ENCODE results near the gene RAPGEF5.

RAPGEF5 gene

DNA sequence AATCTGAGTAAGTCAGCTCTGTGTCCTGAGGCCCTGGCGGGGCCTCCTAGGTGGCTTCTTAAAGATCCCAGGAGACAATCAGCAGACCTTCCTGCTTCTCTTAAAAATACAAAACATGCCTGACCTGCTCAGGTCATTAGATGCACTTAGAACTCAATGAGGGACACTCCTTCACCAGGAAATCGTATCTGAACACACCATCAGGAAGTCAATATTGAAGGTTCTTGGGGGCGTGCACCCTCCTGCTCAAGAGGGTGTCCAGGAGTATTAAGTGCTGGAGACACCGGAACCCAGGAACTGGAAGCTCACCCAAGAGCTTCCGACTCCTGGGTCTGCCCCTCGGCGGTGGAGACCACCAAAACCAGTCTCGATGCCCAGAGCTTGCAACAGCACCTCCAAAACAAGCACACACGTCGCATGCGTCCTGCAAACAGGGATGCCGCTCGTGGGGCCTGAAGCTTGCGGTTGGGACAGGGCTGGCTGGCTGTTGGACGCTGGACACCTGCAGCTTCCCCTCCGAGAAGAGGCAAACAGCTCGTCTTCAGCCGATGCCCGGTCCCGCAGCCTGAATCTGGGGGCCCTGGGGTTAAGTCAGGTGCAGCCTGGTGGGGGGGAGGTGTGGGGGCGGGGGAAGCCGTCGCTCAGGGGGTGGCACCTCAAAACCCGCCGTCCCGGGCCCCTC is 803 bp downstream of the RAPGEF5 start:
- H3K36me3 ChIP-seq (ENCODE audit: low read depth), result no peaks in the 10 kb centered on the region
- peak overlapping the region; percentile 91 for H3K4me3 ChIP-seq (ENCODE audit: severe bottlenecking)
- H3K9me3 ChIP-seq (ENCODE audit: severe bottlenecking), result peaks cover 2% of the 10 kb centered on the region
- TF ChIP-seq, protein P1, sequence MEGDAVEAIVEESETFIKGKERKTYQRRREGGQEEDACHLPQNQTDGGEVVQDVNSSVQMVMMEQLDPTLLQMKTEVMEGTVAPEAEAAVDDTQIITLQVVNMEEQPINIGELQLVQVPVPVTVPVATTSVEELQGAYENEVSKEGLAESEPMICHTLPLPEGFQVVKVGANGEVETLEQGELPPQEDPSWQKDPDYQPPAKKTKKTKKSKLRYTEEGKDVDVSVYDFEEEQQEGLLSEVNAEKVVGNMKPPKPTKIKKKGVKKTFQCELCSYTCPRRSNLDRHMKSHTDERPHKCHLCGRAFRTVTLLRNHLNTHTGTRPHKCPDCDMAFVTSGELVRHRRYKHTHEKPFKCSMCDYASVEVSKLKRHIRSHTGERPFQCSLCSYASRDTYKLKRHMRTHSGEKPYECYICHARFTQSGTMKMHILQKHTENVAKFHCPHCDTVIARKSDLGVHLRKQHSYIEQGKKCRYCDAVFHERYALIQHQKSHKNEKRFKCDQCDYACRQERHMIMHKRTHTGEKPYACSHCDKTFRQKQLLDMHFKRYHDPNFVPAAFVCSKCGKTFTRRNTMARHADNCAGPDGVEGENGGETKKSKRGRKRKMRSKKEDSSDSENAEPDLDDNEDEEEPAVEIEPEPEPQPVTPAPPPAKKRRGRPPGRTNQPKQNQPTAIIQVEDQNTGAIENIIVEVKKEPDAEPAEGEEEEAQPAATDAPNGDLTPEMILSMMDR (IDR thresholded peaks at IDR 0.05; ENCODE audit: poor library complexity, severe bottlenecking), result no peak
- ATAC-seq (ENCODE audit: low read depth) (no peak; the same call in 2 of the 3 replicates), DNase-seq (ENCODE audit: low spot score) (no peak)
- peak overlapping the region; percentile 80 for H3K27ac ChIP-seq (ENCODE audit: poor library complexity, severe bottlenecking)
- H3K27me3 ChIP-seq (ENCODE audit: insufficient read depth, poor library complexity, severe bottlenecking), result no peaks in the 10 kb centered on the region
- H3K4me1 ChIP-seq (ENCODE audit: insufficient read depth, poor library complexity, severe bottlenecking), result peaks cover 11% of the 10 kb centered on the region

DNA sequence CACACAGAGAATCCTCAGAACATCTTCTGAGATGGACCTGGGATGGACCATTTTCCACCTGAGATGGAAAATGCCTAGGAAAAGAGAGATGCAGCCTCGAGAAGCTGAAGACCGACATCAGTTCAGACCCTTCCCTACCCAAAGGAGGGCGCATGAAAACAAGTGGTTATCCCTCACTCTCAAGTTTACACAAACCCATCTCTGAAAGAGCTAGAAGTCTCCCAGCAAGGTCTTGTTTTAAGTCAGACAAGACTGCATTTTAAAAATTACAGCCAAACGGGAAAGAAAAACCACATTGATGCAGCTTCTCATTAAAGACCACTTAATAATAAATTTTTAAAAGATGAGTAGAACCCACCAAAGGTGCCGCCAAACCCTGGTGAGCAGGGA is 1.3 kb downstream of the RAPGEF5 start:
- no peak for ATAC-seq (ENCODE audit: low read depth)
- Histone ChIP-seq H3K27ac (ENCODE audit: poor library complexity, severe bottlenecking) (no peak overlapping the region), H3K4me3 (ENCODE audit: severe bottlenecking) (peak overlapping the region; percentile 91)

DNA sequence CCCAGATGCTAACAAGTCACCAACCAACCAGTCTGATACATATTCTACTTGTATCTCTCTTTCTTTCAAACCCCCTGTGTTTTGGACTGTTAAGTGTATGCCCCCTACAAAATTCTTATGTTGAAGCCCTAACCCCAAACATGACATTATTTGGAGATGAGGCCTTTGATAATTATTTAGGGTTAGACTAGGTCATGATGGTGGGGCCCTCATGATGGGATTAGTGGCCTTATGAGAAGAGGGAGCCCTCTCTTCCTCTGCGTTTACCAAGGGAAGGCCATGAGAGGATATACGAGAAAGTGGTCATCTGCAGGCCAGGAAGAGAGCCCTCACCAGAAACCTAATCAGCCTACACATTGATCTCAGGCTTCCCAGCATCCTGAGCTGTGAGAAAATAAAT is 2.5 kb downstream of the RAPGEF5 start:
- Histone ChIP-seq H3K9me3 (ENCODE audit: severe bottlenecking) (peaks cover 2% of the 10 kb centered on the region), H3K4me1 (ENCODE audit: insufficient read depth, poor library complexity, severe bottlenecking) (peaks cover 22% of the 10 kb centered on the region), H3K36me3 (ENCODE audit: low read depth) (no peaks in the 10 kb centered on the region), H3K27me3 (ENCODE audit: insufficient read depth, poor library complexity, severe bottlenecking) (no peaks in the 10 kb centered on the region), H3K27ac (ENCODE audit: poor library complexity, severe bottlenecking) (no peak overlapping the region), H3K4me3 (ENCODE audit: severe bottlenecking) (no peak overlapping the region)
- no peak for ATAC-seq (ENCODE audit: low read depth)
- no peak for DNase-seq (ENCODE audit: low spot score)
- TF ChIP-seq, protein P1 (IDR thresholded peaks at IDR 0.05; ENCODE audit: poor library complexity, severe bottlenecking), result no peak

More for the DNA sequence above, 1.3 kb downstream of the RAPGEF5 start:
- Histone ChIP-seq H3K4me1 (ENCODE audit: insufficient read depth, poor library complexity, severe bottlenecking) (peaks cover 16% of the 10 kb centered on the region), H3K27me3 (ENCODE audit: insufficient read depth, poor library complexity, severe bottlenecking) (no peaks in the 10 kb centered on the region), H3K9me3 (ENCODE audit: severe bottlenecking) (peaks cover 2% of the 10 kb centered on the region), H3K36me3 (ENCODE audit: low read depth) (no peaks in the 10 kb centered on the region)
- TF ChIP-seq, protein P1 (IDR thresholded peaks at IDR 0.05; ENCODE audit: poor library complexity, severe bottlenecking), result no peak
- no peak for DNase-seq (ENCODE audit: low spot score)

DNA sequence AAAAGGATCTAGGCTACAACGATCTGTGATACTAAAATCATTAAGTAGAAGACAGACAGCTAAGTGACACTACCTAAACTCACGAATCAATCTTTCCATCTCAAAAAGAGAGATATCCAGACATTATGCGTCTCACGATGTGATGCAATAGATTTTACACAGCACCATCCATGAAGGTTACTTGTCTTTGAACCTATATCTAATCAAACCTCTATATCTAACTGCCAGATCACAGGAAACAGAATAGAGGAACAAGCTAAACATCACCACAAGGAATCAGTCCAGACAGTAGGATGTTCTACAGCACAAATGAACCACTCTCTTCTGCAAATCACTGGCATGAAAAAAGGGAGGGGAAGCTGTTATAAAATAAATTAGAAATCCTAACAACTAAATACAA is 4.1 kb downstream of the RAPGEF5 start:
- Histone ChIP-seq H3K4me1 (ENCODE audit: insufficient read depth, poor library complexity, severe bottlenecking) (peaks cover 21% of the 10 kb centered on the region), H3K27ac (ENCODE audit: poor library complexity, severe bottlenecking) (no peak overlapping the region), H3K4me3 (ENCODE audit: severe bottlenecking) (no peak overlapping the region), H3K36me3 (ENCODE audit: low read depth) (no peaks in the 10 kb centered on the region), H3K27me3 (ENCODE audit: insufficient read depth, poor library complexity, severe bottlenecking) (no peaks in the 10 kb centered on the region), H3K9me3 (ENCODE audit: severe bottlenecking) (peaks cover 2% of the 10 kb centered on the region)
- TF ChIP-seq, protein P1 (IDR thresholded peaks at IDR 0.05; ENCODE audit: poor library complexity, severe bottlenecking), result no peak
- ATAC-seq (ENCODE audit: low read depth), result no peak
- no peak for DNase-seq (ENCODE audit: low spot score)

DNA sequence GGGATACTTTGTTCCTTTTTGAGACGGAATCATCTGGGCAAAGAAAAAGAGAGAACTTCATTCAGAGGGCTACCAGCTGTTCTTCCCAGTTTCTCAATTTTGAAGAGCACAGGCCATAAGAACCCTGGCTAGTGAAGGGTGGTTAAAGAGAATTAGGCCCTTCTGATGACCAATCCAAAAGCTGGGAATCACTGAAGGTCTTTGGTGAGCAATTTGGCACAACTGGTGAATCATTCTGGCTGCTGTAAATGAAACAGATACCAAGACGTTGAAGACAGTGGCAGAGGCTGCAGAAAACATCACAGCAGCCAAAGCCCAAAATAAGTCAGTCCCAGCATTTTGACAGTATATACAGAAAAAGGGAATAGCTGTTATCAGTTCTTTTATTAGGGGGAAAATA is 5.1 kb downstream of the RAPGEF5 start:
- Histone ChIP-seq H3K4me1 (ENCODE audit: insufficient read depth, poor library complexity, severe bottlenecking) (peaks cover 25% of the 10 kb centered on the region), H3K27me3 (ENCODE audit: insufficient read depth, poor library complexity, severe bottlenecking) (no peaks in the 10 kb centered on the region), H3K27ac (ENCODE audit: poor library complexity, severe bottlenecking) (no peak overlapping the region), H3K4me3 (ENCODE audit: severe bottlenecking) (no peak overlapping the region), H3K9me3 (ENCODE audit: severe bottlenecking) (peaks cover 2% of the 10 kb centered on the region), H3K36me3 (ENCODE audit: low read depth) (no peaks in the 10 kb centered on the region)
- no peak for ATAC-seq (ENCODE audit: low read depth)
- TF ChIP-seq, protein P1 (IDR thresholded peaks at IDR 0.05; ENCODE audit: poor library complexity, severe bottlenecking), result no peak
- no peak for DNase-seq (ENCODE audit: low spot score)

All from RWPE2 (cell line).